Epithelial cell of proximal tubule (primary cell): ENCODE results near the gene FOXL3. TPM values are rescaled to one million over a fixed set of nuclear protein-coding genes. Genes with fewer than 3 reads are reported as not detected.

Experiments used
- DNase-seq: peaks from one replicate; pipeline ENCODE4 v3.0.0-alpha.2; 2011; ENCODE audit warnings: low read depth
- H3K4me3 ChIP-seq: 2 replicates; pipeline ENCODE4 v1.5.1; 2011; ENCODE audit warnings: low read depth, mild to moderate bottlenecking, low read length
- CTCF ChIP-seq: conservative IDR thresholded peaks from 2 replicates; pipeline ENCODE4 v1.5.1; 2012; ENCODE audit warnings: low read depth, mild to moderate bottlenecking, low read length
- total RNA-seq: library from RNA; depleted of rRNA; stranded (reverse); fragments of >200 nt; gene quantifications from 2 replicates; pipeline ENCODE4 v1.2.3, GENCODE V29; 2015

Gene FOXL3
- total RNA-seq, 1 donor from 2014 or later = not detected

- DNase-seq = no peak
- H3K4me3 ChIP-seq = no peak overlapping the region
- no peak for TF ChIP-seq CTCF
These were observed 14.8 kb downstream of the FOXL3 start for GRCh38 chr7:304574-305409.

GRCh38 chr7:305410-306151 lies 15.6 kb downstream of the FOXL3 start:
- no peak for TF ChIP-seq CTCF
- DNase-seq = no peak
- no peak overlapping the region for H3K4me3 ChIP-seq

- no peak for TF ChIP-seq CTCF
- no peak for DNase-seq
- no peak overlapping the region for H3K4me3 ChIP-seq
These were observed 18.0 kb downstream of the FOXL3 start for GRCh38 chr7:307970-308369.

GRCh38 chr7:309586-310228 lies 19.7 kb downstream of the FOXL3 start:
- no peak for TF ChIP-seq CTCF
- no peak for DNase-seq
- no peak overlapping the region for H3K4me3 ChIP-seq

GRCh38 chr7:311131-311680 lies 21.2 kb downstream of the FOXL3 start:
- TF ChIP-seq CTCF = no peak
- H3K4me3 ChIP-seq = no peak overlapping the region
- DNase-seq = no peak

GRCh38 chr7:311796-312195 lies 21.8 kb downstream of the FOXL3 start:
- DNase-seq = no peak
- no peak for TF ChIP-seq CTCF
- no peak overlapping the region for H3K4me3 ChIP-seq
